CD4-positive, alpha-beta T cell (primary cell): Measurements from ENCODE around the gene TFG. TPM values are rescaled to one million over a fixed set of nuclear protein-coding genes. Genes with fewer than 3 reads are reported as not detected.

ENCODE experiments used
- ATAC-seq: fragments of 200-7000 bp; cut with Tn5 transposase; one replicate; pipeline ENCODE4 v1.10.0; 2022; ENCODE audit warnings: mild to moderate bottlenecking; ENCODE audit not compliant: poor library complexity
- CTCF ChIA-PET: fragments of 350-600 bp; sonication (Branson Sonifier 250); formaldehyde crosslinking; loops from one replicate; lab custom pipeline; 2021; ENCODE audit warnings: antibody characterized with exemption, inconsistent platforms; lab: Charles Lee
- POLR2A ChIA-PET: fragments of 350-600 bp; sonication (Branson Sonifier 250); formaldehyde crosslinking; loops from one replicate; lab custom pipeline; 2021; ENCODE audit warnings: antibody characterized with exemption, inconsistent platforms; lab: Charles Lee
- DNase-seq, 14 experiments: peaks; one replicate each; pipeline ENCODE4 v3.0.0-alpha.2; 2013 to 2020; ENCODE audit warnings: mixed read lengths in 2 of 14
- H3K27ac ChIP-seq, 2 donors: one replicate each; pipeline versions ENCODE4 v1.5.1 to v1.7.0; 2013; ENCODE audit warnings: low read length in 2 of 2, low read depth in 1 of 2, mild to moderate bottlenecking in 1 of 2
- H3K27me3 ChIP-seq, 2 experiments: 1 replicate in 1 of 2; 2 replicates in 1 of 2; pipeline versions ENCODE4 v1.6.1 to v1.7.0; 2013; ENCODE audit warnings: low read length in 2 of 2, control low read depth in 1 of 2, mild to moderate bottlenecking in 1 of 2, moderate library complexity in 1 of 2; ENCODE audit not compliant: insufficient read depth in 2 of 2, control insufficient read depth in 1 of 2
- H3K36me3 ChIP-seq: one replicate; pipeline ENCODE4 v1.6.1; 2013; ENCODE audit warnings: low read length, control low read depth; ENCODE audit not compliant: insufficient read depth
- H3K4me1 ChIP-seq: one replicate; pipeline ENCODE4 v1.6.1; 2013; ENCODE audit warnings: low read length, control low read depth; ENCODE audit not compliant: insufficient read depth
- H3K4me3 ChIP-seq: one replicate; pipeline ENCODE4 v1.5.1; 2013; ENCODE audit warnings: mild to moderate bottlenecking, low read length, moderate library complexity
- H3K9me3 ChIP-seq, 2 experiments: 1 replicate in 1 of 2; 2 replicates in 1 of 2; pipeline versions ENCODE4 v1.6.1 to v1.7.0; 2013; ENCODE audit warnings: low read length in 2 of 2, mild to moderate bottlenecking in 2 of 2, control low read depth in 1 of 2, moderate library complexity in 1 of 2; ENCODE audit not compliant: control insufficient read depth in 1 of 2, insufficient read depth in 1 of 2
- H3K27ac Mint-ChIP-seq: one replicate; pipeline ENCODE4 v1.8.0; 2020; ENCODE audit warnings: mixed read lengths
- H3K27me3 Mint-ChIP-seq: one replicate; pipeline ENCODE4 v1.8.0; 2021; ENCODE audit warnings: mixed read lengths
- H3K36me3 Mint-ChIP-seq: one replicate; pipeline ENCODE4 v1.8.0; 2021; ENCODE audit warnings: low read depth, mixed read lengths
- H3K4me1 Mint-ChIP-seq: one replicate; pipeline ENCODE4 v1.8.0; 2021; ENCODE audit warnings: low read depth, mixed read lengths
- H3K4me3 Mint-ChIP-seq: one replicate; pipeline ENCODE4 v1.8.0; 2020; ENCODE audit warnings: mild to moderate bottlenecking, mixed read lengths
- H3K9me3 Mint-ChIP-seq: one replicate; pipeline ENCODE4 v1.8.0; 2020; ENCODE audit warnings: mixed read lengths
- intact Hi-C, 2 experiments: fragments of 100-400 bp; cut with DNase I in 1 of 2; cut with micrococcal nuclease in 1 of 2; formaldehyde crosslinking; loops; one replicate each; pipeline versions ENCODE4 v1.15.1 to v1.9.0; 2023 to 2025; cut with DNase I, micrococcal nuclease
- total RNA-seq, 174 experiments: library from RNA in 2 of 174; stranded (reverse) in 2 of 174; gene quantifications; one replicate each; pipeline ENCODE4 v1.2.3 and lab custom pipeline; 2021 to 2026
- TF ChIP-seq, protein P1 (sequence below): fragments of 200-600 bp; IDR thresholded peaks from one replicate; pipeline ENCODE4 v1.8.0; 2022; ENCODE audit warnings: antibody characterized with exemption, mild to moderate bottlenecking

The TFG gene
- total RNA-seq, 2 experiments from 2014 or later: 56.5 to 58.8 TPM

DNA sequence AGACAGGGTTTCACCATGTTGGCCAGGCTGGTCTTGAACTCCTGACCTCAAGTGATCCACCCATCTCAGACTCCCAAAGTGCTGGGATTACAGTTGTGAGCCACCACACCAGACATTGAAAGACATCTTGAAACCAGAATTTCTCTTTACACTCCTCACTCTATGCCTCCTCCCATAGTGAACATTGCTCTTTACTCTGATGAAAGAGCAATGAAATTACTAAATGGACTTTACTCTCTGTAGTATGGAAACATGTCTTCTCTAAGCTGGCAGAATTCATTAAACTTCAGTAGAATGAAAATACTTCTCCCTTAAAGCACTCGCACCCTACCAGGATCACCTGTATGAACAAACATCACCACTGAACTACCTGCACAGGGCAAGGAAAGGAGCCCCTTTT, 27.8 kb upstream of the TFG start:
- Mint-ChIP-seq H3K36me3 (no peaks in the 10 kb centered on the region), H3K4me1 (no peaks in the 10 kb centered on the region), H3K4me3 (no peak overlapping the region), H3K9me3 (peaks cover 4% of the 10 kb centered on the region), H3K27me3 (no peaks in the 10 kb centered on the region), H3K27ac (no peak overlapping the region)
- TF ChIP-seq, protein P1, sequence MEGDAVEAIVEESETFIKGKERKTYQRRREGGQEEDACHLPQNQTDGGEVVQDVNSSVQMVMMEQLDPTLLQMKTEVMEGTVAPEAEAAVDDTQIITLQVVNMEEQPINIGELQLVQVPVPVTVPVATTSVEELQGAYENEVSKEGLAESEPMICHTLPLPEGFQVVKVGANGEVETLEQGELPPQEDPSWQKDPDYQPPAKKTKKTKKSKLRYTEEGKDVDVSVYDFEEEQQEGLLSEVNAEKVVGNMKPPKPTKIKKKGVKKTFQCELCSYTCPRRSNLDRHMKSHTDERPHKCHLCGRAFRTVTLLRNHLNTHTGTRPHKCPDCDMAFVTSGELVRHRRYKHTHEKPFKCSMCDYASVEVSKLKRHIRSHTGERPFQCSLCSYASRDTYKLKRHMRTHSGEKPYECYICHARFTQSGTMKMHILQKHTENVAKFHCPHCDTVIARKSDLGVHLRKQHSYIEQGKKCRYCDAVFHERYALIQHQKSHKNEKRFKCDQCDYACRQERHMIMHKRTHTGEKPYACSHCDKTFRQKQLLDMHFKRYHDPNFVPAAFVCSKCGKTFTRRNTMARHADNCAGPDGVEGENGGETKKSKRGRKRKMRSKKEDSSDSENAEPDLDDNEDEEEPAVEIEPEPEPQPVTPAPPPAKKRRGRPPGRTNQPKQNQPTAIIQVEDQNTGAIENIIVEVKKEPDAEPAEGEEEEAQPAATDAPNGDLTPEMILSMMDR: no peak
- ChIA-PET POLR2A (interaction anchor here (0.7 kb wide), 1 partner anchor 279 kb away, joined by 3 read pairs; no protein-coding TSS in a partner anchor), CTCF (no interaction called here)
- Histone ChIP-seq H3K36me3 (no peaks in the 10 kb centered on the region), H3K27ac (no peak overlapping the region), H3K4me1 (no peaks in the 10 kb centered on the region), H3K4me3 (no peak overlapping the region), H3K27me3 (peaks cover 0 to 10% of the 10 kb centered on the region in 2 experiments), H3K9me3 (peaks cover 0 to 7% of the 10 kb centered on the region in 2 experiments)
- DNase-seq (no peak), ATAC-seq (no peak)
- intact Hi-C loops: no loop called here

- intact Hi-C loops: no loop called here
- no peaks in the 10 kb centered on the region for H3K27me3 Mint-ChIP-seq
- POLR2A ChIA-PET: interaction anchor here (0.7 kb wide), 1 partner anchor 280 kb away, joined by 3 read pairs; no protein-coding TSS in a partner anchor
Observed at GRCh38 chr3:100682056-100682853, 27.0 kb upstream of the TFG start.

DNA sequence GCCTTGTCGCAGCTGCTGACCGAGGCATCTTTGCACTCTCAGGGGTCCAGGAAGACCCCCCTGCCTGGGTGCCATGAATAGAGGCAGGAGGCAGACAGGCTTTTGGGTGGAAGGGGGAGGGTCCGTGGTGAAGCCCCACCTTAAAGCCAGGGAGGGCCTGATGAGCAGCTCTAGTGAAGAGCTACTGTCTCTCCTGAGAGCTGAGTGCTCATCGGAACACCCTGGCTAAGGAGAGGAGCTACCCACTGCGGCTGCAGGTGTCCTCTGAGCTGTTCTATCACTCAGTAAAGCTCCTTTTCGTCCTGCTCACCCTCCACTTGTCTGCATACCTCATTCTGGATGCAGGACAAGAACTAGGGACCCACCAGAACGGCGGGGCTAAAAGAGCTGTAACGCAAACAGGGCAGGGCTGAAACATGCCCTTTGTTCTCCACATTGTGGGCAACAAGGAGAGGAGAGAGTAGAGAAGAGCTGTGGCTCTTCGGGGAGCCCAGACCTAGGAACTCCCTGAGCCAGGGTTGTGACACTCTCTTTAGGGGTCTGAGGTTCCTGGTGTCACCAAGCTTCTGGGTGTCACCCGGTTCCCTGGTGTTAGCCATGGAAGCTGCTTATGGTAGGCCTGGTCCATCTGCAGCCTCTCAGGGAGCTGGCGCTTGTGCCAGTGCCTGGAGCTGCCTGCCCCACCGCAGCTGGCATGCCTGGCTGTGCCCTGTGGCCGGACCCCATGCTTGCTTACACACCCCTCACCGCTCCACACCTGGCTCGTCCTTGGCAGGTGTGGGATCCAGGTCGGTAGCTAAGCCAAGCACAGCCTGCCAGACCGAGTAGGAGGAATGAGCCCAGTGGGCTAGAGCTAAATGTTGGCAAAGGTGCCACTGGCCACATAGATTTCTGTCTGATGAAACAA, 26.2 kb upstream of the TFG start:
- no peaks in the 10 kb centered on the region for H3K4me1 ChIP-seq
- peaks cover 0 to 7% of the 10 kb centered on the region in 2 experiments for H3K9me3 ChIP-seq
- no peak overlapping the region for H3K27ac ChIP-seq
- TF ChIP-seq, protein P1: no peak
- H3K27me3 ChIP-seq: peaks cover 0 to 10% of the 10 kb centered on the region in 2 experiments
- ATAC-seq (no peak), DNase-seq (no peak)
- H3K36me3 Mint-ChIP-seq: no peaks in the 10 kb centered on the region
- H3K27me3 Mint-ChIP-seq: no peaks in the 10 kb centered on the region
- ChIA-PET CTCF (no interaction called here), POLR2A (no interaction called here)
- H3K4me1 Mint-ChIP-seq: no peaks in the 10 kb centered on the region
- intact Hi-C loops: no loop called here
- peaks cover 4% of the 10 kb centered on the region for H3K9me3 Mint-ChIP-seq
- no peak overlapping the region for H3K4me3 Mint-ChIP-seq
- no peak overlapping the region for H3K4me3 ChIP-seq
- H3K27ac Mint-ChIP-seq: no peak overlapping the region
- H3K36me3 ChIP-seq: no peaks in the 10 kb centered on the region

More at GRCh38 chr3:100682056-100682853, 27.0 kb upstream of the TFG start:
- peaks cover 0 to 10% of the 10 kb centered on the region in 2 experiments for H3K27me3 ChIP-seq
- H3K27ac ChIP-seq: no peak overlapping the region
- peaks cover 0 to 7% of the 10 kb centered on the region in 2 experiments for H3K9me3 ChIP-seq
- DNase-seq (no peak), ATAC-seq (no peak)
- Mint-ChIP-seq H3K4me3 (no peak overlapping the region), H3K36me3 (no peaks in the 10 kb centered on the region), H3K27ac (no peak overlapping the region), H3K9me3 (peaks cover 4% of the 10 kb centered on the region), H3K4me1 (no peaks in the 10 kb centered on the region)
- no peaks in the 10 kb centered on the region for H3K4me1 ChIP-seq
- TF ChIP-seq, protein P1: no peak
- H3K36me3 ChIP-seq: no peaks in the 10 kb centered on the region
- CTCF ChIA-PET: no interaction called here
- H3K4me3 ChIP-seq: no peak overlapping the region
